ENCODE results near the gene VSIG10L2.

Gene VSIG10L2

GRCh38 chr11:125930076-125930450 lies 15.8 kb upstream of the VSIG10L2 start:
- no peak for DNase-seq (ENCODE audit: extremely low read depth, low read depth)
- H3K4me3 ChIP-seq (replicated peaks; ENCODE audit: low read depth, low read length): no peak overlapping the region
- TF ChIP-seq CTCF (IDR thresholded peaks at IDR 0.05; ENCODE audit: low read depth, low read length, missing control alignments): no peak

- TF ChIP-seq CTCF (IDR thresholded peaks at IDR 0.05; ENCODE audit: low read depth, low read length, missing control alignments): no peak
- no peak for DNase-seq (ENCODE audit: extremely low read depth, low read depth)
- no peak overlapping the region for H3K4me3 ChIP-seq (replicated peaks; ENCODE audit: low read depth, low read length)
Measured at GRCh38 chr11:125931116-125931515, 14.7 kb upstream of the VSIG10L2 start.

GRCh38 chr11:125931668-125932067 lies 14.2 kb upstream of the VSIG10L2 start:
- TF ChIP-seq CTCF (IDR thresholded peaks at IDR 0.05; ENCODE audit: low read depth, low read length, missing control alignments): no peak
- DNase-seq (ENCODE audit: extremely low read depth, low read depth): no peak
- no peak overlapping the region for H3K4me3 ChIP-seq (replicated peaks; ENCODE audit: low read depth, low read length)

- TF ChIP-seq CTCF (IDR thresholded peaks at IDR 0.05; ENCODE audit: low read depth, low read length, missing control alignments): no peak
- no peak overlapping the region for H3K4me3 ChIP-seq (replicated peaks; ENCODE audit: low read depth, low read length)
- no peak for DNase-seq (ENCODE audit: extremely low read depth, low read depth)
Measured at GRCh38 chr11:125932301-125932700, 13.5 kb upstream of the VSIG10L2 start.

- TF ChIP-seq CTCF (IDR thresholded peaks at IDR 0.05; ENCODE audit: low read depth, low read length, missing control alignments): no peak
- no peak overlapping the region for H3K4me3 ChIP-seq (replicated peaks; ENCODE audit: low read depth, low read length)
- no peak for DNase-seq (ENCODE audit: extremely low read depth, low read depth)
Measured at GRCh38 chr11:125933030-125933813, 12.6 kb upstream of the VSIG10L2 start.

GRCh38 chr11:125934473-125934872 lies 11.4 kb upstream of the VSIG10L2 start:
- TF ChIP-seq CTCF (IDR thresholded peaks at IDR 0.05; ENCODE audit: low read depth, low read length, missing control alignments): no peak
- no peak overlapping the region for H3K4me3 ChIP-seq (replicated peaks; ENCODE audit: low read depth, low read length)
- DNase-seq (ENCODE audit: extremely low read depth, low read depth): no peak

GRCh38 chr11:125935056-125935455 lies 10.8 kb upstream of the VSIG10L2 start:
- no peak for DNase-seq (ENCODE audit: extremely low read depth, low read depth)
- H3K4me3 ChIP-seq (replicated peaks; ENCODE audit: low read depth, low read length): no peak overlapping the region
- no peak for TF ChIP-seq CTCF (IDR thresholded peaks at IDR 0.05; ENCODE audit: low read depth, low read length, missing control alignments)
